Activated CD4-positive, CD25-positive, alpha-beta regulatory T cell treated with anti-CD3 and anti-CD28 coated beads, Interleukin-2, amount 50 U/mL, for 24 hours (primary cell): Measurements from ENCODE around the gene ARRB2.
"Not testable (repeated sequence)": the region's sequence is repeated elsewhere in the genome, so short reads cannot be mapped to it uniquely, and the experiment has no call there.

Experiments
- ATAC-seq, 2 donors: fragments of 150-1000 bp; cut with Tn5 transposase; one replicate each; pipeline ENCODE4 v1.10.0; 2021; ENCODE audit warnings: mild to moderate bottlenecking in 1 of 2, moderate library complexity in 1 of 2

ARRB2 gene

GRCh38 chr17:4703330-4703691, 7.1 kb upstream of the ARRB2 start:
- no peak for ATAC-seq

- ATAC-seq, result not testable (repeated sequence)
Measured at GRCh38 chr17:4704574-4704907, 5.9 kb upstream of the ARRB2 start.

GRCh38 chr17:4704991-4705390, 5.4 kb upstream of the ARRB2 start:
- no peak for ATAC-seq

GRCh38 chr17:4706121-4706520, 4.3 kb upstream of the ARRB2 start:
- no peak for ATAC-seq

- ATAC-seq, result no peak
Measured at GRCh38 chr17:4708436-4708835, 2.0 kb upstream of the ARRB2 start.

- ATAC-seq, result no peak
Measured at GRCh38 chr17:4710693-4711634, 532 bp downstream of the ARRB2 start.

- ATAC-seq, result no peak
Measured at GRCh38 chr17:4711661-4712181, 1.3 kb downstream of the ARRB2 start.

- no peak for ATAC-seq
Measured at GRCh38 chr17:4712526-4712925, 2.1 kb downstream of the ARRB2 start.

GRCh38 chr17:4714340-4715062, 4.1 kb downstream of the ARRB2 start:
- not testable (repeated sequence) for ATAC-seq

- ATAC-seq, result no peak
Measured at GRCh38 chr17:4715063-4715744, 4.8 kb downstream of the ARRB2 start.

GRCh38 chr17:4716081-4716480, 5.6 kb downstream of the ARRB2 start:
- no peak for ATAC-seq

- ATAC-seq, result no peak
Measured at GRCh38 chr17:4717791-4718190, 7.4 kb downstream of the ARRB2 start.

GRCh38 chr17:4718276-4718675, 7.8 kb downstream of the ARRB2 start:
- ATAC-seq, result no peak

GRCh38 chr17:4719146-4719545, 8.7 kb downstream of the ARRB2 start:
- ATAC-seq, result no peak

GRCh38 chr17:4719684-4720221, 9.3 kb downstream of the ARRB2 start:
- ATAC-seq, result no peak

- no peak for ATAC-seq
Measured at GRCh38 chr17:4720787-4721186, 10.4 kb downstream of the ARRB2 start.

GRCh38 chr17:4721203-4722135, 11.0 kb downstream of the ARRB2 start:
- no peak for ATAC-seq

- no peak for ATAC-seq
Measured at GRCh38 chr17:4722678-4723240, 12.3 kb downstream of the ARRB2 start.

- no peak for ATAC-seq
Measured at GRCh38 chr17:4724650-4725049, 14.2 kb downstream of the ARRB2 start.

- ATAC-seq, result no peak
Measured at GRCh38 chr17:4725646-4726310, 15.3 kb downstream of the ARRB2 start.

GRCh38 chr17:4728124-4728523, 17.7 kb downstream of the ARRB2 start:
- ATAC-seq, result no peak
